Neural cell (in vitro differentiated cells): ENCODE measurements around the gene MUS81. TPM values are rescaled to one million over a fixed set of nuclear protein-coding genes. Genes with fewer than 3 reads are reported as not detected.

Experiments
- H2AFZ ChIP-seq: fragments of 200-600, 300-800 bp; sonication (generic), shearing (Covaris generic); 2 replicates; pipeline ENCODE4 v1.6.0; 2014; ENCODE audit warnings: low read depth, mild to moderate bottlenecking, antibody characterized with exemption, low read length, moderate library complexity
- H3F3A ChIP-seq: fragments of 200-600 bp; shearing (Covaris generic); 2 replicates; pipeline ENCODE4 v1.6.1; 2016; ENCODE audit warnings: mild to moderate bottlenecking, moderate library complexity, mixed read lengths, antibody characterized with exemption, low read length; ENCODE audit not compliant: insufficient read depth, poor library complexity, severe bottlenecking
- H3K27ac ChIP-seq: fragments of 200-600, 300-800 bp; sonication (generic), shearing (Covaris generic); 2 replicates; pipeline ENCODE4 v1.5.1; 2014; ENCODE audit warnings: mild to moderate bottlenecking, low read length, moderate library complexity
- H3K27me3 ChIP-seq: fragments of 300-800, 200-600 bp; sonication (generic), shearing (Covaris generic); 2 replicates; pipeline ENCODE4 v1.6.0; 2014; ENCODE audit warnings: mild to moderate bottlenecking, low read depth, low read length, moderate library complexity; ENCODE audit not compliant: insufficient read depth
- H3K36me3 ChIP-seq: fragments of 300-800, 200-600 bp; sonication (generic), shearing (Covaris generic); 2 replicates; pipeline ENCODE4 v1.5.1; 2014; ENCODE audit warnings: mild to moderate bottlenecking, antibody characterized with exemption, low read length, moderate library complexity; ENCODE audit not compliant: insufficient read depth
- H3K4me2 ChIP-seq: fragments of 300-800, 200-600 bp; sonication (generic), shearing (Covaris generic); 2 replicates; pipeline ENCODE4 v1.6.0; 2014; ENCODE audit warnings: mild to moderate bottlenecking, low read length
- H3K4me3 ChIP-seq: fragments of 300-800, 200-600 bp; sonication (generic), shearing (Covaris generic); 2 replicates; pipeline ENCODE4 v1.5.1; 2014; ENCODE audit warnings: mild to moderate bottlenecking, low read length, moderate library complexity
- H3K79me2 ChIP-seq: fragments of 200-600 bp; shearing (Covaris generic); replicated peaks from 2 replicates; pipeline ENCODE4 v1.6.0; 2014; ENCODE audit warnings: mild to moderate bottlenecking, low read length, moderate library complexity; ENCODE audit not compliant: insufficient read depth
- H3K9ac ChIP-seq: fragments of 300-800, 200-600 bp; sonication (generic), shearing (Covaris generic); 2 replicates; pipeline ENCODE4 v1.6.1; 2016; ENCODE audit warnings: mild to moderate bottlenecking, low read length, mixed read lengths
- H3K9me2 ChIP-seq: fragments of 200-600 bp; shearing (Covaris generic); 2 replicates; pipeline ENCODE4 v1.6.1; 2016; ENCODE audit warnings: mild to moderate bottlenecking, low read length, mixed read lengths; ENCODE audit not compliant: insufficient read depth
- H3K9me3 ChIP-seq: fragments of 200-600, 300-800 bp; sonication (generic), shearing (Covaris generic); 2 replicates; pipeline ENCODE4 v1.6.1; 2016; ENCODE audit warnings: mild to moderate bottlenecking, mixed run types, low read length, moderate library complexity, mixed read lengths
- H4K20me1 ChIP-seq: fragments of 200-600 bp; shearing (Covaris generic); 2 replicates; pipeline ENCODE4 v1.6.1; 2016; ENCODE audit warnings: mild to moderate bottlenecking, mixed run types; ENCODE audit not compliant: insufficient read depth
- CTCF ChIP-seq: fragments of 450-650 bp; IDR thresholded peaks from 2 replicates; pipeline ENCODE4 v1.5.1; 2014; ENCODE audit warnings: antibody characterized with exemption, mild to moderate bottlenecking, moderate library complexity; ENCODE audit not compliant: poor library complexity, severe bottlenecking
- EP300 ChIP-seq: fragments of 450-650 bp; conservative IDR thresholded peaks from 2 replicates; pipeline ENCODE4 v1.6.1; 2014; ENCODE audit warnings: antibody characterized with exemption, mild to moderate bottlenecking, moderate library complexity; ENCODE audit not compliant: poor library complexity, severe bottlenecking
- MXI1 ChIP-seq: fragments of 450-650 bp; conservative IDR thresholded peaks from 2 replicates; pipeline ENCODE4 v1.6.1; 2014; ENCODE audit warnings: antibody characterized with exemption, mild to moderate bottlenecking; ENCODE audit not compliant: poor library complexity, severe bottlenecking
- POLR2AphosphoS5 ChIP-seq: IDR thresholded peaks from 2 replicates; pipeline ENCODE4 v1.6.1; 2012
- RAD21 ChIP-seq: fragments of 450-650 bp; conservative IDR thresholded peaks from 2 replicates; pipeline ENCODE4 v1.6.1; 2014; ENCODE audit warnings: antibody characterized with exemption, mild to moderate bottlenecking, moderate library complexity
- SMC3 ChIP-seq: fragments of 450-650 bp; conservative IDR thresholded peaks from 2 replicates; pipeline ENCODE4 v1.6.1; 2014; ENCODE audit warnings: antibody characterized with exemption, mild to moderate bottlenecking, moderate library complexity; ENCODE audit not compliant: poor library complexity
- TAF1 ChIP-seq: IDR thresholded peaks from 2 replicates; pipeline ENCODE4 v1.6.1; 2012; ENCODE audit warnings: low read depth
- polyA plus RNA-seq: library from polyadenylated mRNA; depleted of rRNA; stranded (reverse); fragments of >200 nt; gene quantifications from 2 replicates; pipeline ENCODE4 v1.2.3, GENCODE V29; 2014

The MUS81 gene
- polyA plus RNA-seq, 1 donor from 2014 or later: 183 TPM

- H3K4me2 ChIP-seq: no peak overlapping the region
- TF ChIP-seq CTCF (peak; percentile 55), MXI1 (no peak)
- H3F3A ChIP-seq: no peaks in the 10 kb centered on the region
- H3K27ac ChIP-seq: no peak overlapping the region
- H3K4me3 ChIP-seq: no peak overlapping the region
- H3K36me3 ChIP-seq: peaks cover 5% of the 10 kb centered on the region
- H3K9ac ChIP-seq: no peak overlapping the region
- peaks cover 35% of the 10 kb centered on the region for H4K20me1 ChIP-seq
- peaks cover 24% of the 10 kb centered on the region for H3K79me2 ChIP-seq
- H3K9me3 ChIP-seq: no peaks in the 10 kb centered on the region
- no peaks in the 10 kb centered on the region for H3K9me2 ChIP-seq
- H3K27me3 ChIP-seq: no peaks in the 10 kb centered on the region
- no peak overlapping the region for H2AFZ ChIP-seq
Observed at GRCh38 chr11:65851083-65851579, 9.1 kb upstream of the MUS81 start.

GRCh38 chr11:65851811-65852507, 8.3 kb upstream of the MUS81 start:
- Histone ChIP-seq H3K9me3 (no peaks in the 10 kb centered on the region), H3F3A (no peaks in the 10 kb centered on the region), H3K27me3 (no peaks in the 10 kb centered on the region), H3K9me2 (no peaks in the 10 kb centered on the region), H2AFZ (no peak overlapping the region), H3K79me2 (peaks cover 32% of the 10 kb centered on the region), H4K20me1 (peaks cover 43% of the 10 kb centered on the region), H3K9ac (no peak overlapping the region), H3K36me3 (peaks cover 5% of the 10 kb centered on the region), H3K4me2 (no peak overlapping the region), H3K4me3 (no peak overlapping the region), H3K27ac (no peak overlapping the region)
- no peak for TF ChIP-seq EP300
- TF ChIP-seq CTCF: no peak
- TF ChIP-seq POLR2AphosphoS5: peak; percentile 9
- no peak for TF ChIP-seq TAF1

- Histone ChIP-seq H3F3A (no peaks in the 10 kb centered on the region), H4K20me1 (peaks cover 48% of the 10 kb centered on the region), H3K9ac (no peak overlapping the region), H3K36me3 (peaks cover 5% of the 10 kb centered on the region), H2AFZ (no peak overlapping the region), H3K27me3 (no peaks in the 10 kb centered on the region), H3K79me2 (peaks cover 38% of the 10 kb centered on the region), H3K4me3 (no peak overlapping the region), H3K9me2 (no peaks in the 10 kb centered on the region), H3K27ac (no peak overlapping the region), H3K9me3 (no peaks in the 10 kb centered on the region), H3K4me2 (no peak overlapping the region)
- TF ChIP-seq SMC3 (no peak), EP300 (no peak), TAF1 (no peak), RAD21 (no peak), POLR2AphosphoS5 (peak; percentile 19)
Observed at GRCh38 chr11:65852508-65853245, 7.6 kb upstream of the MUS81 start.
